ENCODE data around the gene RBM14. TPM values are rescaled to one million over a fixed set of nuclear protein-coding genes. Genes with fewer than 3 reads are reported as not detected.

Gene RBM14
- total and polyA plus RNA-seq, 10 of the 15 experiments (the other 5 are each of a cell fraction or from before 2014, with no cell fraction given) = 5.4 to 140 (median 44.5) TPM

GRCh38 chr11:66625041-66625751 is 8.8 kb downstream of the RBM14 start:
- intact Hi-C loops (cut with micrococcal nuclease; ENCODE audit: unreplicated experiment) (no loop called here), in situ Hi-C loops (cut with MboI) (no loop called here)
- H3K4me1 ChIP-seq (ENCODE audit: control insufficient read depth, insufficient read depth, low read length) = no peaks in the 10 kb centered on the region
- POLR2A ChIA-PET = interaction anchor here (0.5 to 1.2 kb wide), 3 partner anchors 9 to 22 kb away, joined by 3 to 4 read pairs (median 4); partner anchors contain the start of genes RBM14 and RBM4
- CTCF ChIA-PET = interaction anchor here (1.0 to 10.1 kb wide), 3 partner anchors 11 to 54 kb away, joined by 3 to 71 read pairs (median 3); partner anchors contain the start of genes CCDC87, CCS and RBM4
- H3K36me3 ChIP-seq (ENCODE audit: control insufficient read depth in 2 of 2, insufficient read depth in 2 of 2, low read length in 1 of 2) = peaks cover 51 to 64% of the 10 kb centered on the region in 2 experiments
- RAD21 ChIA-PET (ENCODE audit: unreplicated experiment) = interaction anchor here (1.4 kb wide), 1 partner anchor 52 kb away, joined by 3 read pairs; no protein-coding TSS in a partner anchor
- no peak overlapping the region for H3K9ac ChIP-seq (ENCODE audit: control insufficient read depth, insufficient read depth, low read length)
- WGBS (ENCODE audit: insufficient coverage, insufficient replicate concordance, low lambda C conversion rate, missing lambda C conversion rate) = 91% methylated on average over 26 of the region's 26 CpGs
- H3K4me2 ChIP-seq (ENCODE audit: control insufficient read depth, insufficient read depth) = no peak overlapping the region
- H3K79me2 ChIP-seq (ENCODE audit: control insufficient read depth, insufficient read depth, low read length) = peaks cover 96% of the 10 kb centered on the region
- no peak overlapping the region for H3K27ac ChIP-seq (ENCODE audit: control insufficient read depth, insufficient read depth)
- TF ChIP-seq BMI1 (IDR thresholded peaks at IDR 0.05; ENCODE audit: borderline replicate concordance) (no peak), POLR2A (IDR thresholded peaks at IDR 0.05; ENCODE audit: low read depth, low read length) (peak; percentile 61)
- ATAC-seq (no peak), FAIRE-seq (no peak), DNase-seq (ENCODE audit: low read depth, low spot score) (no peak)
- SMC1A ChIA-PET (ENCODE audit: uncharacterized antibody, unreplicated experiment) = interaction anchor here (1.5 kb wide), 1 partner anchor 13 kb away, joined by 4 read pairs; the partner anchor contains the start of gene RBM4
- peaks cover 20% of the 10 kb centered on the region for H4K20me1 ChIP-seq (ENCODE audit: control insufficient read depth, insufficient read depth)
- H3K4me3 ChIP-seq = no peak overlapping the region
- H3K9me3 ChIP-seq (replicated peaks; ENCODE audit: control insufficient read depth, insufficient read depth, low read length) = no peaks in the 10 kb centered on the region
- no peaks in the 10 kb centered on the region for H3K27me3 ChIP-seq (replicated peaks in 1 of 2; ENCODE audit: control insufficient read depth in 2 of 2, insufficient read depth in 2 of 2, low read length in 1 of 2)
- no peak overlapping the region for H2AFZ ChIP-seq (ENCODE audit: control insufficient read depth, low read depth, low read length)
- no TSS peak for BruUV-seq (replicated peaks)

GRCh38 chr11:66625752-66626149 is 9.3 kb downstream of the RBM14 start:
- H3K4me1 ChIP-seq (ENCODE audit: control insufficient read depth, insufficient read depth, low read length) = no peaks in the 10 kb centered on the region
- H2AFZ ChIP-seq (ENCODE audit: control insufficient read depth, low read depth, low read length) = no peak overlapping the region
- ChIA-PET POLR2A (interaction anchor here (1.2 kb wide), 1 partner anchor 12 kb away, joined by 4 read pairs; the partner anchor contains the start of gene RBM4), CTCF (interaction anchor here (10.1 kb wide), 1 partner anchor 10 kb away, joined by 71 read pairs; the partner anchor contains the start of gene RBM4), SMC1A (ENCODE audit: uncharacterized antibody, unreplicated experiment) (no interaction called here), RAD21 (ENCODE audit: unreplicated experiment) (interaction anchor here (1.4 kb wide), 1 partner anchor 51 kb away, joined by 3 read pairs; no protein-coding TSS in a partner anchor)
- peaks cover 96% of the 10 kb centered on the region for H3K79me2 ChIP-seq (ENCODE audit: control insufficient read depth, insufficient read depth, low read length)
- intact Hi-C loops (cut with micrococcal nuclease; ENCODE audit: unreplicated experiment) = no loop called here
- FAIRE-seq (no peak), ATAC-seq (no peak), DNase-seq (ENCODE audit: low read depth, low spot score) (no peak)
- BruUV-seq (replicated peaks) = no TSS peak
- H3K27ac ChIP-seq (ENCODE audit: control insufficient read depth, insufficient read depth) = no peak overlapping the region
- peaks cover 51 to 67% of the 10 kb centered on the region in 2 experiments for H3K36me3 ChIP-seq (ENCODE audit: control insufficient read depth in 2 of 2, insufficient read depth in 2 of 2, low read length in 1 of 2)
- no peaks in the 10 kb centered on the region for H3K27me3 ChIP-seq (replicated peaks in 1 of 2; ENCODE audit: control insufficient read depth in 2 of 2, insufficient read depth in 2 of 2, low read length in 1 of 2)
- in situ Hi-C loops (cut with MboI) = no loop called here
- no peak overlapping the region for H3K9ac ChIP-seq (ENCODE audit: control insufficient read depth, insufficient read depth, low read length)
- TF ChIP-seq PML (IDR thresholded peaks at IDR 0.05; ENCODE audit: low read length) = no peak
- TF ChIP-seq POLR2AphosphoS5 (IDR thresholded peaks at IDR 0.05; ENCODE audit: low read length) = peak; percentile 59; the same call in 1 of the 2 replicates
- TF ChIP-seq POLR2A (IDR thresholded peaks at IDR 0.05; ENCODE audit: low read depth, low read length) = peak; percentile 68
- no peak for TF ChIP-seq KDM1A (IDR thresholded peaks at IDR 0.05; ENCODE audit: borderline replicate concordance)
- H4K20me1 ChIP-seq (ENCODE audit: control insufficient read depth, insufficient read depth) = peaks cover 20% of the 10 kb centered on the region
- WGBS (ENCODE audit: insufficient coverage, insufficient replicate concordance, low lambda C conversion rate, missing lambda C conversion rate) = 97% methylated on average over 9 of the region's 9 CpGs
- no peak overlapping the region for H3K4me3 ChIP-seq
- H3K4me2 ChIP-seq (ENCODE audit: control insufficient read depth, insufficient read depth) = no peak overlapping the region
- H3K9me3 ChIP-seq (replicated peaks; ENCODE audit: control insufficient read depth, insufficient read depth, low read length) = no peaks in the 10 kb centered on the region
